ENCODE data around the gene TRPM1. TPM values are rescaled to one million over a fixed set of nuclear protein-coding genes. Genes with fewer than 3 reads are reported as not detected.

Gene TRPM1
- total RNA-seq, 2 experiments from 2014 or later: not detected

GRCh38 chr15:31034152-31034551 is 67.4 kb downstream of the TRPM1 start:
- POLR2A ChIA-PET: interaction anchor here (0.7 kb wide), 1 partner anchor 20 kb away, joined by 3 read pairs; no protein-coding TSS in a partner anchor
- peaks cover 1% of the 10 kb centered on the region for H3K27me3 Mint-ChIP-seq
- CTCF ChIA-PET: interaction anchor here (1.0 kb wide), 1 partner anchor 95 kb away, joined by 3 read pairs; no protein-coding TSS in a partner anchor
- H3K4me1 Mint-ChIP-seq (ENCODE audit: low read depth): no peaks in the 10 kb centered on the region
- intact Hi-C loops (cut with micrococcal nuclease): no loop called here
- no peak overlapping the region for H3K4me3 Mint-ChIP-seq
- TF ChIP-seq CTCF (IDR thresholded peaks at IDR 0.05): no peak
- no peak for DNase-seq
- ATAC-seq: no peak
- no peaks in the 10 kb centered on the region for H3K36me3 Mint-ChIP-seq (ENCODE audit: low read depth)
- no peaks in the 10 kb centered on the region for H3K9me3 Mint-ChIP-seq
- no peak overlapping the region for H3K27ac Mint-ChIP-seq

GRCh38 chr15:31032961-31033371 is 68.6 kb downstream of the TRPM1 start:
- Mint-ChIP-seq H3K4me1 (ENCODE audit: low read depth) (no peaks in the 10 kb centered on the region), H3K36me3 (ENCODE audit: low read depth) (no peaks in the 10 kb centered on the region), H3K27me3 (peaks cover 4% of the 10 kb centered on the region), H3K4me3 (no peak overlapping the region), H3K9me3 (no peaks in the 10 kb centered on the region), H3K27ac (no peak overlapping the region)
- ChIA-PET POLR2A (no interaction called here), CTCF (no interaction called here)
- TF ChIP-seq CTCF (IDR thresholded peaks at IDR 0.05): no peak
- ATAC-seq (no peak), DNase-seq (no peak)
- intact Hi-C loops (cut with micrococcal nuclease): no loop called here

- Mint-ChIP-seq H3K4me3 (no peak overlapping the region), H3K4me1 (ENCODE audit: low read depth) (no peaks in the 10 kb centered on the region), H3K36me3 (ENCODE audit: low read depth) (no peaks in the 10 kb centered on the region), H3K27me3 (peaks cover 5% of the 10 kb centered on the region), H3K9me3 (no peaks in the 10 kb centered on the region), H3K27ac (no peak overlapping the region)
- DNase-seq (no peak), ATAC-seq (peak; percentile 64)
- ChIA-PET POLR2A (no interaction called here), CTCF (interaction anchor here (1.0 kb wide), 1 partner anchor 98 kb away, joined by 3 read pairs; no protein-coding TSS in a partner anchor)
- no peak for TF ChIP-seq CTCF (IDR thresholded peaks at IDR 0.05)
- intact Hi-C loops (cut with micrococcal nuclease): no loop called here
Observed at GRCh38 chr15:31031471-31032067, 70.0 kb downstream of the TRPM1 start.

GRCh38 chr15:31027910-31028578 is 73.5 kb downstream of the TRPM1 start:
- H3K4me1 Mint-ChIP-seq (ENCODE audit: low read depth): no peaks in the 10 kb centered on the region
- peaks cover 7% of the 10 kb centered on the region for H3K27me3 Mint-ChIP-seq
- ChIA-PET POLR2A (no interaction called here), CTCF (no interaction called here)
- ATAC-seq (no peak), DNase-seq (no peak)
- no peaks in the 10 kb centered on the region for H3K9me3 Mint-ChIP-seq
- no peak overlapping the region for H3K4me3 Mint-ChIP-seq
- H3K27ac Mint-ChIP-seq: no peak overlapping the region
- no peaks in the 10 kb centered on the region for H3K36me3 Mint-ChIP-seq (ENCODE audit: low read depth)
- TF ChIP-seq CTCF (IDR thresholded peaks at IDR 0.05): no peak
- intact Hi-C loops (cut with micrococcal nuclease): no loop called here

GRCh38 chr15:31025996-31026395 is 75.5 kb downstream of the TRPM1 start:
- Mint-ChIP-seq H3K4me1 (ENCODE audit: low read depth) (no peaks in the 10 kb centered on the region), H3K27me3 (peaks cover 7% of the 10 kb centered on the region), H3K27ac (no peak overlapping the region), H3K9me3 (no peaks in the 10 kb centered on the region), H3K36me3 (ENCODE audit: low read depth) (no peaks in the 10 kb centered on the region), H3K4me3 (no peak overlapping the region)
- intact Hi-C loops (cut with micrococcal nuclease): no loop called here
- ChIA-PET POLR2A (interaction anchor here (0.6 kb wide), 1 partner anchor 44 kb away, joined by 3 read pairs; no protein-coding TSS in a partner anchor), CTCF (interaction anchor here (1.3 to 1.4 kb wide), 2 partner anchors 13 to 103 kb away, joined by 3 to 5 read pairs; no protein-coding TSS in a partner anchor)
- no peak for TF ChIP-seq CTCF (IDR thresholded peaks at IDR 0.05)
- DNase-seq: no peak
- no peak for ATAC-seq

Measured in activated CD8-positive, alpha-beta T cell treated with anti-CD3 and anti-CD28 coated beads for 36 hours (primary cell).